CD14-positive monocyte (primary cell): ENCODE measurements around the gene SGCE. TPM values are rescaled to one million over a fixed set of nuclear protein-coding genes. Genes with fewer than 3 reads are reported as not detected.

Experiments
- DNase-seq, 3 donors: peaks; one replicate each; pipeline ENCODE4 v3.0.0-alpha.2; 2011 to 2022
- H2AFZ ChIP-seq: 2 replicates; pipeline ENCODE4 v1.6.0; 2012; ENCODE audit warnings: mild to moderate bottlenecking, low read depth, low read length, inconsistent platforms; ENCODE audit not compliant: insufficient read depth, poor library complexity, severe bottlenecking
- H3K27ac ChIP-seq, 2 donors: 1 replicate in 1 of 2; 2 replicates in 1 of 2; pipeline ENCODE4 v1.5.1; 2012 to 2013; ENCODE audit warnings: low read length in 2 of 2, control low read depth in 1 of 2, inconsistent platforms in 1 of 2, low read depth in 1 of 2, mild to moderate bottlenecking in 1 of 2
- H3K27me3 ChIP-seq, 2 donors: one replicate each; pipeline versions ENCODE4 v1.6.0 to v1.6.1; 2011 to 2013; ENCODE audit warnings: low read length in 2 of 2; ENCODE audit not compliant: control insufficient read depth in 2 of 2, insufficient read depth in 2 of 2
- H3K36me3 ChIP-seq, 2 donors: replicated peaks in 1 of 2; 1 replicate in 1 of 2; 2 replicates in 1 of 2; pipeline versions ENCODE4 v1.5.1 to v1.6.1; 2012 to 2013; ENCODE audit warnings: low read length in 2 of 2, control low read depth in 1 of 2, inconsistent platforms in 1 of 2, mild to moderate bottlenecking in 1 of 2; ENCODE audit not compliant: insufficient read depth in 2 of 2, control insufficient read depth in 1 of 2
- H3K4me1 ChIP-seq, 2 donors: 1 replicate in 1 of 2; 2 replicates in 1 of 2; pipeline versions ENCODE4 v1.5.1 to v1.6.1; 2012 to 2013; ENCODE audit warnings: low read length in 2 of 2, control low read depth in 1 of 2, inconsistent platforms in 1 of 2, mild to moderate bottlenecking in 1 of 2, moderate library complexity in 1 of 2; ENCODE audit not compliant: insufficient read depth in 2 of 2, control insufficient read depth in 1 of 2
- H3K4me2 ChIP-seq: replicated peaks from 2 replicates; pipeline ENCODE3; 2012; ENCODE audit warnings: low read length, moderate library complexity, mild to moderate bottlenecking; ENCODE audit not compliant: poor library complexity, severe bottlenecking; ENCODE audit errors: extremely low read depth
- H3K4me3 ChIP-seq, 3 experiments: fragments of 200-600 bp in 1 of 3; sonication (generic) in 1 of 3; replicated peaks in 1 of 3; 1 replicate in 2 of 3; 2 replicates in 1 of 3; pipeline ENCODE4 v1.5.1; 2011 to 2013; ENCODE audit warnings: low read length in 3 of 3, mild to moderate bottlenecking in 3 of 3, control low read depth in 2 of 3, low read depth in 2 of 3, inconsistent platforms in 1 of 3, moderate library complexity in 1 of 3
- H3K79me2 ChIP-seq: 2 replicates; pipeline ENCODE4 v1.6.0; 2012; ENCODE audit warnings: mild to moderate bottlenecking, control low read depth, inconsistent platforms, low read length, moderate library complexity; ENCODE audit not compliant: insufficient read depth
- H3K9ac ChIP-seq: 2 replicates; pipeline ENCODE4 v1.6.0; 2017; ENCODE audit warnings: low read length, mild to moderate bottlenecking; ENCODE audit not compliant: insufficient read depth, poor library complexity, severe bottlenecking
- H3K9me3 ChIP-seq, 2 donors: replicated peaks in 1 of 2; 1 replicate in 1 of 2; 2 replicates in 1 of 2; pipeline versions ENCODE4 v1.5.1 to v1.6.1; 2012 to 2013; ENCODE audit warnings: low read length in 2 of 2, control low read depth in 1 of 2; ENCODE audit not compliant: control insufficient read depth in 1 of 2, insufficient read depth in 1 of 2
- H4K20me1 ChIP-seq: 2 replicates; pipeline ENCODE4 v1.6.0; 2012; ENCODE audit warnings: mild to moderate bottlenecking, low read length, control low read depth, moderate library complexity; ENCODE audit not compliant: insufficient read depth
- H3K27ac Mint-ChIP-seq, 7 donors: one replicate each; pipeline ENCODE4 v1.8.0; 2020; ENCODE audit warnings: mild to moderate bottlenecking in 7 of 7, mixed read lengths in 7 of 7, moderate library complexity in 6 of 7, inconsistent platforms in 2 of 7
- H3K27me3 Mint-ChIP-seq, 3 donors: one replicate each; pipeline ENCODE4 v1.8.0; 2021 to 2022; ENCODE audit warnings: low read depth in 3 of 3, mild to moderate bottlenecking in 3 of 3, mixed read lengths in 3 of 3, moderate library complexity in 3 of 3, inconsistent platforms in 1 of 3
- H3K36me3 Mint-ChIP-seq, 2 donors: one replicate each; pipeline ENCODE4 v1.8.0; 2020; ENCODE audit warnings: mixed read lengths in 2 of 2, inconsistent platforms in 1 of 2, mild to moderate bottlenecking in 1 of 2
- H3K4me1 Mint-ChIP-seq: one replicate; pipeline ENCODE4 v1.8.0; 2020; ENCODE audit warnings: mild to moderate bottlenecking, mixed read lengths
- H3K4me3 Mint-ChIP-seq, 2 donors: one replicate each; pipeline ENCODE4 v1.8.0; 2020; ENCODE audit warnings: mild to moderate bottlenecking in 2 of 2, mixed read lengths in 2 of 2, moderate library complexity in 1 of 2
- H3K9me3 Mint-ChIP-seq, 7 donors: one replicate each; pipeline ENCODE4 v1.8.0; 2020 to 2022; ENCODE audit warnings: mixed read lengths in 7 of 7, mild to moderate bottlenecking in 6 of 7, moderate library complexity in 6 of 7, inconsistent platforms in 2 of 7
- WGBS: methylation state at CpG from one replicate; pipeline ENCODE4 v1.1.5; 2013; ENCODE audit warnings: missing lambda C conversion rate; ENCODE audit not compliant: insufficient coverage; 5-methylcytosine and 5-hydroxymethylcytosine counted together
- intact Hi-C, 2 donors: fragments of 100-400 bp; cut with micrococcal nuclease; formaldehyde crosslinking; loops; one replicate each; pipeline versions ENCODE4 v1.15.0 to v1.15.1; 2023
- polyA plus RNA-seq, 3 donors: library from polyadenylated mRNA; depleted of rRNA in 1 of 3; unstranded in 2 of 3; stranded (reverse) in 1 of 3; fragments of 300-500 nt in 2 of 3; fragments of >200 nt in 1 of 3; fragmentation: Illumina TruSeq in 2 of 3; gene quantifications; 1 replicate in 2 of 3; 2 replicates in 1 of 3; pipeline ENCODE4 v1.2.3, GENCODE V29; 2012 to 2021
- TF ChIP-seq, protein P1 (sequence below): fragments of 200-600 bp; IDR thresholded peaks from one replicate; pipeline ENCODE4 v1.8.0; 2022; ENCODE audit warnings: antibody characterized with exemption, mild to moderate bottlenecking

Gene SGCE
- polyA plus RNA-seq, 3 donors: not detected

GRCh38 chr7:94687810-94688209, 31.9 kb upstream of the SGCE start:
- Mint-ChIP-seq H3K27ac (no peak overlapping the region), H3K36me3 (no peaks in the 10 kb centered on the region), H3K27me3 (peaks cover 0 to 3% (median 2%) of the 10 kb centered on the region in 3 donors), H3K9me3 (peaks cover 0 to 4% (median 2%) of the 10 kb centered on the region in 7 donors), H3K4me1 (no peaks in the 10 kb centered on the region), H3K4me3 (no peak overlapping the region)
- Histone ChIP-seq H3K9ac (no peak overlapping the region), H3K36me3 (no peaks in the 10 kb centered on the region), H3K4me2 (no peak overlapping the region), H3K27ac (no peak overlapping the region), H2AFZ (no peak overlapping the region), H4K20me1 (no peaks in the 10 kb centered on the region), H3K9me3 (no peaks in the 10 kb centered on the region), H3K4me3 (no peak overlapping the region), H3K4me1 (no peaks in the 10 kb centered on the region), H3K79me2 (no peaks in the 10 kb centered on the region), H3K27me3 (no peaks in the 10 kb centered on the region)
- TF ChIP-seq, protein P1, sequence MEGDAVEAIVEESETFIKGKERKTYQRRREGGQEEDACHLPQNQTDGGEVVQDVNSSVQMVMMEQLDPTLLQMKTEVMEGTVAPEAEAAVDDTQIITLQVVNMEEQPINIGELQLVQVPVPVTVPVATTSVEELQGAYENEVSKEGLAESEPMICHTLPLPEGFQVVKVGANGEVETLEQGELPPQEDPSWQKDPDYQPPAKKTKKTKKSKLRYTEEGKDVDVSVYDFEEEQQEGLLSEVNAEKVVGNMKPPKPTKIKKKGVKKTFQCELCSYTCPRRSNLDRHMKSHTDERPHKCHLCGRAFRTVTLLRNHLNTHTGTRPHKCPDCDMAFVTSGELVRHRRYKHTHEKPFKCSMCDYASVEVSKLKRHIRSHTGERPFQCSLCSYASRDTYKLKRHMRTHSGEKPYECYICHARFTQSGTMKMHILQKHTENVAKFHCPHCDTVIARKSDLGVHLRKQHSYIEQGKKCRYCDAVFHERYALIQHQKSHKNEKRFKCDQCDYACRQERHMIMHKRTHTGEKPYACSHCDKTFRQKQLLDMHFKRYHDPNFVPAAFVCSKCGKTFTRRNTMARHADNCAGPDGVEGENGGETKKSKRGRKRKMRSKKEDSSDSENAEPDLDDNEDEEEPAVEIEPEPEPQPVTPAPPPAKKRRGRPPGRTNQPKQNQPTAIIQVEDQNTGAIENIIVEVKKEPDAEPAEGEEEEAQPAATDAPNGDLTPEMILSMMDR: no peak
- 100% methylated on average over 2 of the region's 2 CpGs for WGBS
- DNase-seq: no peak
- intact Hi-C loops: no loop called here

DNA sequence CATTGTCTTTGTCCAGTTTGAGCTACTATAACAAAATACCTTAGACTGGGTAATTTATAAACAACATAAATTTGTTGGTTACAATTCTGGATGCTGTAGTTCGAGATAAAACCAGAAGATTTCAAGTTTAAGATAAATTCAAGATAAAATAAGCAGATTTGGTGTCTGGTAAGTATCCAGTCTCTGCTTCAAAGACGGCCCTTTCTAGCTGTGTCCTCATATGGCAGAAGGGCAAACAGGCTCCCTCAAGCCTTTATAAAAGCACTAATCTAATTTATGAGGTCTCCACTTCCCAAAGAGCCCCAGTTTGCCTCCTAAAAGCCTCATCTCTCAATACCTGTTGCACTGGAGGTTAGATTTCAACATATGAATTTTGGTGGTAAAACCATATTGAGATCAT, 31.1 kb upstream of the SGCE start:
- Mint-ChIP-seq H3K4me1 (no peaks in the 10 kb centered on the region), H3K9me3 (peaks cover 0 to 4% (median 2%) of the 10 kb centered on the region in 7 donors), H3K27ac (no peak overlapping the region), H3K27me3 (peaks cover 0 to 3% (median 0%) of the 10 kb centered on the region in 3 donors), H3K4me3 (no peak overlapping the region), H3K36me3 (no peaks in the 10 kb centered on the region)
- TF ChIP-seq, protein P1: no peak
- no peaks in the 10 kb centered on the region for H3K4me1 ChIP-seq
- no peaks in the 10 kb centered on the region for H3K36me3 ChIP-seq
- no CpG with 5 or more reads among the region's 2 CpGs for WGBS
- H3K27ac ChIP-seq: no peak overlapping the region
- H3K4me2 ChIP-seq: no peak overlapping the region
- no peaks in the 10 kb centered on the region for H3K27me3 ChIP-seq
- H4K20me1 ChIP-seq: no peaks in the 10 kb centered on the region
- no peaks in the 10 kb centered on the region for H3K9me3 ChIP-seq
- intact Hi-C loops: no loop called here
- H3K79me2 ChIP-seq: no peaks in the 10 kb centered on the region
- DNase-seq: no peak
- H3K9ac ChIP-seq: no peak overlapping the region
- no peak overlapping the region for H3K4me3 ChIP-seq
- no peak overlapping the region for H2AFZ ChIP-seq
